Activated CD8-positive, alpha-beta memory T cell treated with anti-CD3 and anti-CD28 coated beads, Interleukin-2, amount 10 ng/mL, durations not matched to agents 7 days and 5 days (primary cell): ENCODE measurements around the gene GFOD2. TPM values are rescaled to one million over a fixed set of nuclear protein-coding genes. Genes with fewer than 3 reads are reported as not detected.

Experiments used
- ATAC-seq: fragments of 150-1000 bp; cut with Tn5 transposase; one replicate; pipeline ENCODE4 v1.10.0; 2021; ENCODE audit warnings: moderate library complexity
- CTCF ChIA-PET: fragments of 350-600 bp; sonication (Branson Sonifier 250); formaldehyde crosslinking; loops from one replicate; lab custom pipeline; 2021; ENCODE audit warnings: antibody characterized with exemption; lab: Charles Lee
- DNase-seq: peaks from one replicate; pipeline ENCODE4 v3.0.0-alpha.2; 2020
- H3K27ac Mint-ChIP-seq: one replicate; pipeline ENCODE4 v1.8.0; 2021; ENCODE audit warnings: mild to moderate bottlenecking, mixed read lengths
- H3K27me3 Mint-ChIP-seq: one replicate; pipeline ENCODE4 v1.8.0; 2021; ENCODE audit warnings: mixed read lengths
- H3K36me3 Mint-ChIP-seq: one replicate; pipeline ENCODE4 v1.8.0; 2021; ENCODE audit warnings: mild to moderate bottlenecking, mixed read lengths
- H3K4me1 Mint-ChIP-seq: one replicate; pipeline ENCODE4 v1.8.0; 2021; ENCODE audit warnings: mixed read lengths
- H3K4me3 Mint-ChIP-seq: one replicate; pipeline ENCODE4 v1.8.0; 2021; ENCODE audit warnings: mild to moderate bottlenecking, moderate library complexity, mixed read lengths
- H3K9me3 Mint-ChIP-seq: one replicate; pipeline ENCODE4 v1.8.0; 2022; ENCODE audit warnings: low read depth, mixed read lengths
- total RNA-seq, 2 experiments: library from RNA; stranded (reverse); gene quantifications; one replicate each; pipeline ENCODE4 v1.2.3, GENCODE V29; 2021

GFOD2 gene, protein sequence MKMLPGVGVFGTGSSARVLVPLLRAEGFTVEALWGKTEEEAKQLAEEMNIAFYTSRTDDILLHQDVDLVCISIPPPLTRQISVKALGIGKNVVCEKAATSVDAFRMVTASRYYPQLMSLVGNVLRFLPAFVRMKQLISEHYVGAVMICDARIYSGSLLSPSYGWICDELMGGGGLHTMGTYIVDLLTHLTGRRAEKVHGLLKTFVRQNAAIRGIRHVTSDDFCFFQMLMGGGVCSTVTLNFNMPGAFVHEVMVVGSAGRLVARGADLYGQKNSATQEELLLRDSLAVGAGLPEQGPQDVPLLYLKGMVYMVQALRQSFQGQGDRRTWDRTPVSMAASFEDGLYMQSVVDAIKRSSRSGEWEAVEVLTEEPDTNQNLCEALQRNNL
- total RNA-seq: 10 to 100 TPM; 15.1 to 15.8 TPM

DNA sequence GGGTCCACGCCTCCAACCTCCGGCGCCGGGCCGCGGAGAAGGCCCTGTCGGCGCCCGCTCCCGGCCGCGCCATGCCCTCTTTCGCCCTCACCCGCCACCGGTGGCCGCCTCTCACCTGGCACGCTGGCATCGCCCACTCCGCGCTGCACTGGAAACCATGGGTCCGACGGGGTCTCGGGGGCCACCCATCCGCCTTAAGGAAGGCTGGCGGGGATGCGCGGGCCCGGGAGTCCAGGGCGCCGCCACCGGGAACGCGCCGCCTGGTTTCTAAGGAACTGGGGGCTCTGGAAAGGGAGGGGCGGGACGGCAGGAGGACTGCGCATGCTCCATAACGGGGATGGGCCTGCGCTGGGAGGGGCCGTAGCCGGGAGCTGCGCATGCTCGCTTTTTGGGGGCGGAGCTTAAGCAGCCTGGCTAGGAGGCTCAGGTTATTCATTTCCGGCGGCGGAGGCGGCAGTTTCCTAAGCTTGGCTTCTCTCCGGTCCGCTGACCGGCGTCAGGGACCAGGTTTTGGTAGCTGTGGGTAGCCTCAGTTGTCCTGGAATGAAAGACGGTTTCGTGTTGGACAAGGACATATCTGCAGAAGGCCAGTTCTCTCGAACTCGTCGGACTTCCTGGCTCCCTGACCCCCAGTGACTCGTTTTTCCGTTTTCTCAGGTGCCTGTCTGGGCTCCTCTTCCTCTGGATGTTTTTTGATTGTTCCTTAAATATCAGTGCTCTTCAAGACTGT lies at the start of gene GFOD2:
Gene GFOD2, minus strand, starts transcription at position 269 of the 730 bp plus-strand sequence. CDS start 33,601 bp downstream, outside the sequence.
- no peaks in the 10 kb centered on the region for H3K27me3 Mint-ChIP-seq
- peaks cover 4% of the 10 kb centered on the region for H3K36me3 Mint-ChIP-seq
- H3K4me3 Mint-ChIP-seq: peak within 1 kb of the TSS; percentile 88
- no peaks in the 10 kb centered on the region for H3K9me3 Mint-ChIP-seq
- DNase-seq (peak; percentile 98), ATAC-seq (peak; percentile 95)
- H3K4me1 Mint-ChIP-seq: peaks cover 37% of the 10 kb centered on the region
- CTCF ChIA-PET: interaction anchor here (0.7 to 3.8 kb wide), 10 partner anchors 9 to 439 kb away, joined by 3 to 24 read pairs (median 4); partner anchors contain the start of gene CARMIL2
- H3K27ac Mint-ChIP-seq: peak within 1 kb of the TSS; percentile 98

DNA sequence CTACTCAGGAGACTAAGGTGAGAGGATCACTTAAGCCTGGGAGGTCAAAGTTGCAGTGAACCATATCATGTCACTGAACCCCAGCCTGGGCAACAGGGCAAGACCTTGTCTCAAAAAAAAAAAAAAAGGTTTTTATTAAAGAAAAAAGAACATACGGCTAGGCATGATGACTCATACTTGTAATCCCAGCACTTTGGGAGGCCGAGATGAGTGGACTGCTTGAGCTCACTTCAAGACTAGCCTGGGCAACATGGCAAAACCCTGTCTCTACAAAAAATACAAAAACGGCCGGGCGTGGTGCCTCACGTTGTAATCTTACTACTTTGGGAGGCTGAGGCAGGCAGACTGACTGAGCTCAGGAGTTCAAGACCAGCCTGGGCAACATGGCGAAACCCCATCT lies 48.8 kb upstream of the GFOD2 start:
- Mint-ChIP-seq H3K9me3 (no peaks in the 10 kb centered on the region), H3K4me3 (no peak overlapping the region), H3K27me3 (no peaks in the 10 kb centered on the region), H3K4me1 (peaks cover under 1% of the 10 kb centered on the region), H3K27ac (no peak overlapping the region), H3K36me3 (peaks cover 18% of the 10 kb centered on the region)
- DNase-seq: no peak
- no peak for ATAC-seq
- CTCF ChIA-PET: interaction anchor here (0.9 to 1.4 kb wide), 2 partner anchors 49 kb away, joined by 3 to 6 read pairs; partner anchors contain the start of gene GFOD2

- H3K27me3 Mint-ChIP-seq: no peaks in the 10 kb centered on the region
- ATAC-seq (no peak), DNase-seq (no peak)
- H3K9me3 Mint-ChIP-seq: no peaks in the 10 kb centered on the region
- no peak overlapping the region for H3K27ac Mint-ChIP-seq
- peaks cover 4% of the 10 kb centered on the region for H3K4me1 Mint-ChIP-seq
- H3K4me3 Mint-ChIP-seq: no peak overlapping the region
- peaks cover 11% of the 10 kb centered on the region for H3K36me3 Mint-ChIP-seq
- CTCF ChIA-PET: interaction anchor here (1.3 to 1.6 kb wide), 2 partner anchors 23 to 51 kb away, joined by 3 to 4 read pairs; no protein-coding TSS in a partner anchor
Measured at GRCh38 chr16:67766291-67766690, 47.2 kb upstream of the GFOD2 start.

GRCh38 chr16:67764158-67764667 lies 45.1 kb upstream of the GFOD2 start:
- Mint-ChIP-seq H3K36me3 (peaks cover 5% of the 10 kb centered on the region), H3K27me3 (no peaks in the 10 kb centered on the region), H3K4me1 (peaks cover 13% of the 10 kb centered on the region), H3K9me3 (no peaks in the 10 kb centered on the region), H3K4me3 (no peak overlapping the region), H3K27ac (no peak overlapping the region)
- ATAC-seq (no peak), DNase-seq (no peak)
- CTCF ChIA-PET: interaction anchor here (1.0 kb wide), 1 partner anchor 52 kb away, joined by 3 read pairs; no protein-coding TSS in a partner anchor

DNA sequence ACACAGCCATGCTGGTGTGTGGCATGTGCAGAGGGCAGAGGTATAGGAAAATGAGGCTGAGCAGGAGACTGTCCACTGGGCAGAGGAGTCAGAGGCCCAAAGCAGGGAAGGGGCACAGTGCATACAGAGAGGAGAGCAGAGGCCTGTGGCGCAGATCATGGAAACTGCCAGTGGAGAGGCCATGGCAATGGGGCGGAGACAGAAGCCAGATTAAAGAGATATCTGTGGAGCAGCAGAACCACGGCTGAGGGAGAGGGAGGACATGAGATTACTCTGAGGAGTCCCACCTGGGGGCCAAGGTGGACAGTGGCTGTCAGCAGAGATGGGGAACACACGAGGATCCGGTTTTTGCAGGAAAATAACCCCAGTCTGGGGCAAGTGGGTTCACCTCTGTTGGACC lies 44.0 kb upstream of the GFOD2 start:
- H3K27ac Mint-ChIP-seq: no peak overlapping the region
- ATAC-seq (no peak), DNase-seq (no peak)
- CTCF ChIA-PET: no interaction called here
- H3K4me1 Mint-ChIP-seq: peaks cover 13% of the 10 kb centered on the region
- H3K9me3 Mint-ChIP-seq: no peaks in the 10 kb centered on the region
- H3K4me3 Mint-ChIP-seq: no peak overlapping the region
- no peaks in the 10 kb centered on the region for H3K27me3 Mint-ChIP-seq
- H3K36me3 Mint-ChIP-seq: peaks cover 5% of the 10 kb centered on the region

DNA sequence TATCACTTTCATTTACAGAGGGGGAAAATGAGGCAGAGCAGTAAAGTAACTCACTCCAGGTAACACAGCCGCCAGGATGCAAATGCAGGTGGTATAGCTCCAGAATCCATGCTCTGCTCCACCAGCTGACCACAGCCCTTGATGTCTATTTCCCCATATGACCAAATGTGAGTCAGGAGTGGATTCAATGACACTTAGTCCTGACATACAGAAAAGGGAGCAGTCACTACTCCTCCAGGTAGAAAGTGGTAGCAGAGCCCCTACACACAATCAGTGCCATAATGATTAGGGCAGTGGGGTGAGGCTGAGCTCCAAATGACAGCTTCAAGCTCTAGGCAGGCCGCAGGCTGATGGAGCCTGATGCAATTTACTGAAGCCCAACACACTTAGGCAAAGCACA lies 43.3 kb upstream of the GFOD2 start:
- ATAC-seq: no peak
- no peaks in the 10 kb centered on the region for H3K27me3 Mint-ChIP-seq
- H3K4me3 Mint-ChIP-seq: no peak overlapping the region
- peaks cover 5% of the 10 kb centered on the region for H3K36me3 Mint-ChIP-seq
- no peak for DNase-seq
- H3K4me1 Mint-ChIP-seq: peaks cover 13% of the 10 kb centered on the region
- no peak overlapping the region for H3K27ac Mint-ChIP-seq
- CTCF ChIA-PET: interaction anchor here (1.2 kb wide), 1 partner anchor 54 kb away, joined by 4 read pairs; no protein-coding TSS in a partner anchor
- H3K9me3 Mint-ChIP-seq: no peaks in the 10 kb centered on the region

GRCh38 chr16:67761924-67762323 lies 42.8 kb upstream of the GFOD2 start:
- CTCF ChIA-PET: interaction anchor here (1.2 kb wide), 1 partner anchor 55 kb away, joined by 4 read pairs; no protein-coding TSS in a partner anchor
- no peak for DNase-seq

GRCh38 chr16:67760956-67761230 lies 41.8 kb upstream of the GFOD2 start:
- Mint-ChIP-seq H3K36me3 (peaks cover 2% of the 10 kb centered on the region), H3K27me3 (no peaks in the 10 kb centered on the region), H3K4me1 (peaks cover 13% of the 10 kb centered on the region), H3K27ac (peak overlapping the region; percentile 2), H3K9me3 (no peaks in the 10 kb centered on the region), H3K4me3 (no peak overlapping the region)
- CTCF ChIA-PET: interaction anchor here (1.0 kb wide), 1 partner anchor 56 kb away, joined by 4 read pairs; no protein-coding TSS in a partner anchor
- ATAC-seq (no peak), DNase-seq (no peak)

More at GRCh38 chr16:67761924-67762323, 42.8 kb upstream of the GFOD2 start:
- Mint-ChIP-seq H3K27ac (no peak overlapping the region), H3K4me3 (no peak overlapping the region), H3K4me1 (peaks cover 13% of the 10 kb centered on the region), H3K27me3 (no peaks in the 10 kb centered on the region), H3K9me3 (no peaks in the 10 kb centered on the region), H3K36me3 (peaks cover 3% of the 10 kb centered on the region)
- no peak for ATAC-seq

DNA sequence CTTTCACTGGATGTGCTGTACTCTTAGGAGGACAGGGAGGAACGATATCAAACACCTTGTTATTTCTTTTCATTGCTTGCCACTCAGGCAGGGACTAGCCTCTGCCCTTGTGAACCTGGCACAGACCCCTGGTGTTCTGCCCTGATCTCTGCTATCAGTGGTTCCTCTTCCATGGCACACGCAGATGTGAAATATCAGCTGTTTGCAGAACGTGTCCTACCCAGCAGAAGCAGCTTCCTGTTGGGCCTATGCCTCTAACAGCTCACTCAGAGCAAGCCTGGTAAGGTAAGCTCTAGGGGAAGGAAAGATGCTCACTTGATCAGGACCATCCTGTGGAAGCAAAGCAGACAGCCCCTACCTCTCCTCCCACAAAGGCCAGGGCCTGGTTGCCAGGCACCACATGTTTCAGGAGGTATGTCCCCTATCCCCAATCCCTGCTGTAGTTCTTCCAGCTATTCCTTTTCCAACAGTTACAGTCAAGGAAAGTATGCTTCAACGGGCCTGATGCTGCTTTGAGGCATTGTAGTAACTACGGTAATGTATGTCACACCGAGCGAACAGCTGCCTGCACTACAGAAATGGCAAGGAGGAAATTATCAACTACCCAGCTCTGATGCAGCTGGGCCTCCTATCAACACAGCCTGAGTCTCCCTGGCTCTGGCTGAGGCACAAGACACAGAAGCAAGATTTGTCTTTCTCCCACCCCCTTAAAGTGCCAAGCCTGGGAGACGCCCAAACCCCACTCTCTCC lies 41.3 kb upstream of the GFOD2 start:
- no peaks in the 10 kb centered on the region for H3K27me3 Mint-ChIP-seq
- ATAC-seq: no peak
- peaks cover 13% of the 10 kb centered on the region for H3K4me1 Mint-ChIP-seq
- peak overlapping the region; percentile 2 for H3K27ac Mint-ChIP-seq
- no peaks in the 10 kb centered on the region for H3K9me3 Mint-ChIP-seq
- CTCF ChIA-PET: interaction anchor here (1.0 kb wide), 1 partner anchor 56 kb away, joined by 4 read pairs; no protein-coding TSS in a partner anchor
- no peak overlapping the region for H3K4me3 Mint-ChIP-seq
- peaks cover 2% of the 10 kb centered on the region for H3K36me3 Mint-ChIP-seq
- no peak for DNase-seq

GRCh38 chr16:67758966-67759365 lies 39.9 kb upstream of the GFOD2 start:
- no peak overlapping the region for H3K4me3 Mint-ChIP-seq
- peaks cover 2% of the 10 kb centered on the region for H3K36me3 Mint-ChIP-seq
- H3K4me1 Mint-ChIP-seq: peaks cover 13% of the 10 kb centered on the region
- ATAC-seq (no peak), DNase-seq (no peak)
- no peak overlapping the region for H3K27ac Mint-ChIP-seq
- CTCF ChIA-PET: no interaction called here
- H3K27me3 Mint-ChIP-seq: no peaks in the 10 kb centered on the region
- no peaks in the 10 kb centered on the region for H3K9me3 Mint-ChIP-seq

DNA sequence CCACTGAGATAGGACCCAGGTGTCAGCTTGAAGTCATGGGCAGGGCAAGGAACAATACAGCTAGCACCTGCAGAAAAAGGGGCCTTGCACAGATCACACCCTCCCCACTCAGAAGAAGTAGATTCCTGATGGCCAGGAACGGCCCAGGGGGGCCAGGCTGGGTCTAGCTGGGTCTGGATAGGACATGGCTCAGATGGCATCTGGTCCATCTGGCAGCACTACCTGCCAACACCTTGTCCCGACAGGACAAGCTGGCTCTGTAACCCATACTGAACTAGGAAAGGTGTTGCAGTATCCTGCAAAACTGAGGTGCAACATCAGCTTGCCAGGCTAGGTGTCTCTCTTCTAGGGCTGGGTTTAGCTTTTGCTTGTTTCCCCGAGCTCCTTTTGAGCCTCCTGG lies 38.9 kb upstream of the GFOD2 start:
- CTCF ChIA-PET: interaction anchor here (1.3 kb wide), 1 partner anchor 59 kb away, joined by 3 read pairs; no protein-coding TSS in a partner anchor
- Mint-ChIP-seq H3K4me1 (peaks cover 13% of the 10 kb centered on the region), H3K36me3 (no peaks in the 10 kb centered on the region), H3K27me3 (no peaks in the 10 kb centered on the region), H3K9me3 (no peaks in the 10 kb centered on the region), H3K27ac (no peak overlapping the region), H3K4me3 (no peak overlapping the region)
- DNase-seq (no peak), ATAC-seq (no peak)

- H3K27me3 Mint-ChIP-seq: no peaks in the 10 kb centered on the region
- DNase-seq: no peak
- CTCF ChIA-PET: interaction anchor here (0.6 to 0.7 kb wide), 2 partner anchors 82 to 506 kb away, joined by 3 read pairs; partner anchors contain the start of gene FHOD1
- ATAC-seq: no peak
- no peak overlapping the region for H3K4me3 Mint-ChIP-seq
- H3K36me3 Mint-ChIP-seq: no peaks in the 10 kb centered on the region
- no peaks in the 10 kb centered on the region for H3K4me1 Mint-ChIP-seq
- no peaks in the 10 kb centered on the region for H3K9me3 Mint-ChIP-seq
- no peak overlapping the region for H3K27ac Mint-ChIP-seq
Measured at GRCh38 chr16:67752641-67753040, 33.5 kb upstream of the GFOD2 start.
